ENCODE data around the gene C22orf23.
"Not testable (repeated sequence)": the region's sequence is repeated elsewhere in the genome, so short reads cannot be mapped to it uniquely, and the experiment has no call there.

The C22orf23 gene

GRCh38 chr22:37953062-37953436 is 352 bp downstream of the C22orf23 start:
- DNase-seq = no peak

- not testable (repeated sequence) for DNase-seq
These were observed 772 bp downstream of the C22orf23 start for GRCh38 chr22:37952629-37953028.

- no peak for DNase-seq
These were observed 2.1 kb downstream of the C22orf23 start for GRCh38 chr22:37951305-37951704.

GRCh38 chr22:37947142-37947795 is 6.1 kb downstream of the C22orf23 start:
- DNase-seq = not testable (repeated sequence)

- not testable (repeated sequence) for DNase-seq
These were observed 9.0 kb downstream of the C22orf23 start for GRCh38 chr22:37944423-37944822.

GRCh38 chr22:37943825-37944198 is 9.6 kb downstream of the C22orf23 start:
- no peak for DNase-seq

GRCh38 chr22:37943136-37943824 is 10.1 kb downstream of the C22orf23 start:
- DNase-seq = no peak

GRCh38 chr22:37942133-37942532 is 11.3 kb downstream of the C22orf23 start:
- DNase-seq = no peak

GRCh38 chr22:37940698-37941376 is 12.6 kb downstream of the C22orf23 start:
- no peak for DNase-seq

GRCh38 chr22:37933711-37934376 is 19.6 kb downstream of the C22orf23 start:
- peak; percentile 92 for DNase-seq

GRCh38 chr22:37932821-37933578 is 20.4 kb downstream of the C22orf23 start:
- no peak for DNase-seq

GRCh38 chr22:37932401-37932800 is 21.0 kb downstream of the C22orf23 start:
- DNase-seq = no peak

- no peak for DNase-seq
These were observed 21.5 kb downstream of the C22orf23 start for GRCh38 chr22:37931893-37932389.

GRCh38 chr22:37930952-37931440 is 22.4 kb downstream of the C22orf23 start:
- no peak for DNase-seq

- DNase-seq = peak; percentile 21
These were observed 23.0 kb downstream of the C22orf23 start for GRCh38 chr22:37930270-37930951.

- DNase-seq = no peak
These were observed 24.0 kb downstream of the C22orf23 start for GRCh38 chr22:37929390-37929789.

- DNase-seq = no peak
These were observed 25.8 kb downstream of the C22orf23 start for GRCh38 chr22:37927637-37927936.

GRCh38 chr22:37926771-37927636 is 26.4 kb downstream of the C22orf23 start:
- no peak for DNase-seq

GRCh38 chr22:37926358-37926757 is 27.0 kb downstream of the C22orf23 start:
- DNase-seq = no peak

- DNase-seq = no peak
These were observed 27.6 kb downstream of the C22orf23 start for GRCh38 chr22:37925767-37926166.

GRCh38 chr22:37925330-37925729 is 28.1 kb downstream of the C22orf23 start:
- no peak for DNase-seq
